Measurements from ENCODE around the gene GRB10.

The GRB10 gene

GRCh38 chr7:50564171-50564570 lies 218.5 kb downstream of the GRB10 start:
- TF ChIP-seq FOXA1 (IDR thresholded peaks at IDR 0.05) = no peak
- POLR2A ChIA-PET = no interaction called here
- no peak for DNase-seq (ENCODE audit: extremely low spot score)
- CTCF ChIA-PET = no interaction called here

- ChIA-PET POLR2A (no interaction called here), CTCF (no interaction called here)
- no peak for DNase-seq (ENCODE audit: extremely low spot score)
- TF ChIP-seq CTBP1 (IDR thresholded peaks at IDR 0.05; ENCODE audit: borderline replicate concordance) = no peak
- TF ChIP-seq FOXA1 (IDR thresholded peaks at IDR 0.05) = no peak
- no peak for TF ChIP-seq HDGF (IDR thresholded peaks at IDR 0.05; ENCODE audit: borderline replicate concordance)
- TF ChIP-seq SUZ12 (IDR thresholded peaks at IDR 0.05) = no peak
- no peak for TF ChIP-seq TARDBP (IDR thresholded peaks at IDR 0.05)
- no peak for TF ChIP-seq LEF1 (IDR thresholded peaks at IDR 0.05; ENCODE audit: borderline replicate concordance)
- no peak for TF ChIP-seq BHLHE40 (IDR thresholded peaks at IDR 0.05; ENCODE audit: borderline replicate concordance)
Observed at GRCh38 chr7:50562136-50562535, 220.6 kb downstream of the GRB10 start.

GRCh38 chr7:50560865-50561351 lies 221.8 kb downstream of the GRB10 start:
- POLR2A ChIA-PET = no interaction called here
- TF ChIP-seq SP1 (IDR thresholded peaks at IDR 0.05) = no peak
- TF ChIP-seq ARNT (IDR thresholded peaks at IDR 0.05) = no peak
- no peak for TF ChIP-seq BHLHE40 (IDR thresholded peaks at IDR 0.05; ENCODE audit: borderline replicate concordance)
- TF ChIP-seq SUZ12 (IDR thresholded peaks at IDR 0.05) = no peak
- no peak for TF ChIP-seq L3MBTL2 (conservative IDR thresholded peaks at IDR 0.05)
- no peak for TF ChIP-seq NFRKB (IDR thresholded peaks at IDR 0.05)
- no peak for TF ChIP-seq PKNOX1 (IDR thresholded peaks at IDR 0.05)
- CTCF ChIA-PET = no interaction called here
- no peak for DNase-seq (ENCODE audit: extremely low spot score)

GRCh38 chr7:50559881-50560280 lies 222.8 kb downstream of the GRB10 start:
- ChIA-PET CTCF (no interaction called here), POLR2A (no interaction called here)
- no peak for DNase-seq (ENCODE audit: extremely low spot score)
- TF ChIP-seq FOXA1 (IDR thresholded peaks at IDR 0.05) (no peak), FOXM1 (IDR thresholded peaks at IDR 0.05; ENCODE audit: borderline replicate concordance) (no peak), PKNOX1 (IDR thresholded peaks at IDR 0.05) (no peak), NFRKB (IDR thresholded peaks at IDR 0.05) (no peak), ELF4 (IDR thresholded peaks at IDR 0.05) (no peak), ARNT (IDR thresholded peaks at IDR 0.05) (no peak), ZNF384 (IDR thresholded peaks at IDR 0.05) (no peak)

- no peak for DNase-seq (ENCODE audit: extremely low spot score)
- CTCF ChIA-PET = no interaction called here
- TF ChIP-seq CTBP1 (IDR thresholded peaks at IDR 0.05; ENCODE audit: borderline replicate concordance) (no peak), HDGF (IDR thresholded peaks at IDR 0.05; ENCODE audit: borderline replicate concordance) (no peak), FOXK2 (IDR thresholded peaks at IDR 0.05) (no peak), LEF1 (IDR thresholded peaks at IDR 0.05; ENCODE audit: borderline replicate concordance) (no peak), SP1 (IDR thresholded peaks at IDR 0.05) (no peak), ELF4 (IDR thresholded peaks at IDR 0.05) (no peak), ZNF384 (IDR thresholded peaks at IDR 0.05) (no peak), TARDBP (IDR thresholded peaks at IDR 0.05) (no peak), PKNOX1 (IDR thresholded peaks at IDR 0.05) (no peak), NFRKB (IDR thresholded peaks at IDR 0.05) (no peak), BHLHE40 (IDR thresholded peaks at IDR 0.05; ENCODE audit: borderline replicate concordance) (no peak), FOXM1 (IDR thresholded peaks at IDR 0.05; ENCODE audit: borderline replicate concordance) (no peak), ARNT (IDR thresholded peaks at IDR 0.05) (no peak), SUZ12 (IDR thresholded peaks at IDR 0.05) (no peak), L3MBTL2 (conservative IDR thresholded peaks at IDR 0.05) (no peak), FOXA1 (IDR thresholded peaks at IDR 0.05) (no peak)
- POLR2A ChIA-PET = no interaction called here
Observed at GRCh38 chr7:50558294-50559053, 224.2 kb downstream of the GRB10 start.

- DNase-seq (ENCODE audit: extremely low spot score) = no peak
- TF ChIP-seq LEF1 (IDR thresholded peaks at IDR 0.05; ENCODE audit: borderline replicate concordance) (no peak), ZNF384 (IDR thresholded peaks at IDR 0.05) (no peak), PKNOX1 (IDR thresholded peaks at IDR 0.05) (no peak), SUZ12 (IDR thresholded peaks at IDR 0.05) (no peak), NFRKB (IDR thresholded peaks at IDR 0.05) (no peak), BHLHE40 (IDR thresholded peaks at IDR 0.05; ENCODE audit: borderline replicate concordance) (no peak)
- ChIA-PET POLR2A (no interaction called here), CTCF (no interaction called here)
Observed at GRCh38 chr7:50557099-50557498, 225.6 kb downstream of the GRB10 start.
